K562 (cell line): ENCODE results near the gene RHNO1. TPM values are rescaled to one million over a fixed set of nuclear protein-coding genes. Genes with fewer than 3 reads are reported as not detected.

ENCODE experiments used
- ATAC-seq: fragments of 200-7000 bp; cut with Tn5 transposase; 3 replicates; pipeline ENCODE4 v1.9.1; 2020; ENCODE audit warnings: moderate library complexity
- BruUV-seq: library from RNA; stranded (reverse); fragments of 400-500 nt; replicated peaks from 2 replicates; lab custom pipeline; 2021; lab: Mats Ljungman, UMichigan
- CTCF ChIA-PET: fragments of 300-600 bp; formaldehyde crosslinking; extraction: SDS; loops from one replicate; lab custom pipeline; 2021; ENCODE audit warnings: low intra/inter-chr PET ratio; lab: Yijun Ruan, JAX
- POLR2A ChIA-PET: fragments of 300-600, 350-650 bp; sonication (Branson Sonifier 250); formaldehyde crosslinking; extraction: SDS; loops from one replicate; lab custom pipeline; 2021; ENCODE audit warnings: antibody characterized with exemption, inconsistent platforms; lab: Yijun Ruan, JAX
- DNase-seq, 4 experiments: peaks; one replicate each; pipeline versions ENCODE4 v3.0.0 to v3.0.0-alpha.2; 2011 to 2018; ENCODE audit warnings: low spot score in 3 of 4, mixed read lengths in 3 of 4; ENCODE audit errors: extremely low read depth in 1 of 4
- FAIRE-seq: peaks from 2 replicates; lab custom pipeline; 2011; peaks lifted over from hg19 to GRCh38; lab: Jason Lieb, UNC
- H2AFZ ChIP-seq: 2 replicates; pipeline ENCODE4 v1.6.0; 2011; ENCODE audit warnings: low read depth, low read length, control low read depth, inconsistent platforms
- H3K27ac ChIP-seq: fragments of 200-600 bp; 3 replicates; pipeline ENCODE4 v1.8.0; 2011; ENCODE audit warnings: low read depth, mild to moderate bottlenecking, control low read depth, inconsistent platforms, low read length, moderate library complexity, mixed read lengths; ENCODE audit errors: extremely low read depth
- H3K27me3 ChIP-seq, 2 experiments: fragments of 300-600 bp in 1 of 2; 2 replicates in 1 of 2; 3 replicates in 1 of 2; pipeline versions ENCODE4 v1.6.0 to v1.8.0; 2011; ENCODE audit warnings: inconsistent platforms in 2 of 2, low read length in 2 of 2, mild to moderate bottlenecking in 1 of 2, mixed read lengths in 1 of 2, moderate library complexity in 1 of 2; ENCODE audit not compliant: control insufficient read depth in 2 of 2, insufficient read depth in 2 of 2
- H3K36me3 ChIP-seq: fragments of 300-600 bp; 3 replicates; pipeline ENCODE4 v1.8.0; 2011; ENCODE audit warnings: mild to moderate bottlenecking, low read length, inconsistent platforms; ENCODE audit not compliant: control insufficient read depth, insufficient read depth
- H3K4me1 ChIP-seq, 2 experiments: fragments of 200-600 bp in 1 of 2; replicated peaks in 1 of 2; 2 replicates in 1 of 2; 3 replicates in 1 of 2; pipeline versions ENCODE4 v1.5.1 to v1.8.0; 2011; ENCODE audit warnings: inconsistent platforms in 2 of 2, low read length in 2 of 2, mild to moderate bottlenecking in 1 of 2, mixed read lengths in 1 of 2, moderate library complexity in 1 of 2; ENCODE audit not compliant: control insufficient read depth in 2 of 2, insufficient read depth in 2 of 2
- H3K4me2 ChIP-seq: 2 replicates; pipeline ENCODE4 v1.6.1; 2011; ENCODE audit warnings: low read length, control low read depth, inconsistent platforms, mixed read lengths; ENCODE audit not compliant: insufficient read depth
- H3K4me3 ChIP-seq: fragments of 200-600 bp; sonication (generic), shearing (Covaris generic); 2 replicates; pipeline ENCODE4 v1.5.1; 2016; ENCODE audit warnings: control low read depth, inconsistent platforms
- H3K79me2 ChIP-seq: fragments of 200-600 bp; 3 replicates; pipeline ENCODE4 v1.8.0; 2011; ENCODE audit warnings: low read length, inconsistent platforms; ENCODE audit not compliant: control insufficient read depth, insufficient read depth
- H3K9ac ChIP-seq, 2 experiments: 2 replicates each; pipeline versions ENCODE4 v1.6.0 to v1.6.1; 2011; ENCODE audit warnings: low read depth in 2 of 2, low read length in 2 of 2, control low read depth in 1 of 2, inconsistent platforms in 1 of 2, mild to moderate bottlenecking in 1 of 2, mixed read lengths in 1 of 2; ENCODE audit not compliant: insufficient read depth in 1 of 2
- H3K9me1 ChIP-seq: one replicate; pipeline ENCODE4 v1.6.0; 2011; ENCODE audit warnings: inconsistent platforms, mild to moderate bottlenecking, low read length, moderate library complexity; ENCODE audit not compliant: control insufficient read depth, insufficient read depth
- H3K9me3 ChIP-seq: replicated peaks from 2 replicates; pipeline ENCODE4 v1.5.1; 2011; ENCODE audit warnings: low read depth, low read length, inconsistent platforms; ENCODE audit not compliant: control insufficient read depth, insufficient read depth
- H4K20me1 ChIP-seq: replicated peaks from 2 replicates; pipeline ENCODE4 v1.6.1; 2011; ENCODE audit warnings: low read length, inconsistent platforms, mixed read lengths; ENCODE audit not compliant: control insufficient read depth, insufficient read depth
- BDP1 ChIP-seq: IDR thresholded peaks from 3 replicates; pipeline ENCODE4 v1.6.1; 2011; ENCODE audit not compliant: insufficient read length, insufficient read depth
- EGR1 ChIP-seq: fragments of 450-650 bp; conservative IDR thresholded peaks from 2 replicates; pipeline ENCODE4 v1.6.1; 2017; ENCODE audit warnings: mild to moderate bottlenecking
- NFE2L1 ChIP-seq: fragments of 450-650 bp; IDR thresholded peaks from 2 replicates; pipeline ENCODE4 v1.6.1; 2016; ENCODE audit warnings: missing genetic modification characterization, low read depth, mild to moderate bottlenecking, missing compliant biosample characterization, moderate library complexity, borderline replicate concordance
- POLR2G ChIP-seq: fragments of 200-400 bp; formaldehyde crosslinking; IDR thresholded peaks from 2 replicates; pipeline ENCODE4 v1.6.1; 2017; ENCODE audit warnings: low read depth, mild to moderate bottlenecking, antibody characterized with exemption, low read length, moderate library complexity
- SRSF9 ChIP-seq: fragments of 200-400 bp; formaldehyde crosslinking; IDR thresholded peaks from 2 replicates; pipeline ENCODE4 v1.6.1; 2017; ENCODE audit warnings: low read depth, low read length, borderline replicate concordance
- ZNF124 ChIP-seq: sonication (generic); formaldehyde crosslinking; IDR thresholded peaks from 2 replicates; pipeline ENCODE4 v1.8.1; 2022; ENCODE audit warnings: missing genetic modification reagents
- ZNF354B ChIP-seq: fragments of 250-450 bp; sonication (Bioruptor Pico); IDR thresholded peaks from 2 replicates; pipeline ENCODE4 v1.4.0; 2020
- WGBS: fragments of 100-300 bp; shearing (Covaris generic); methylation state at CpG from one replicate; pipeline ENCODE4 v1.1.6; 2016; ENCODE audit warnings: low coverage, mixed read lengths; ENCODE audit not compliant: insufficient coverage; ENCODE audit errors: missing lambda C conversion rate; 5-methylcytosine and 5-hydroxymethylcytosine counted together
- in situ Hi-C: fragments of 300-500 bp; cut with MboI; formaldehyde crosslinking; loops from 4 replicates; pipeline ENCODE4 v1.15.0; 2018; ENCODE audit warnings: inconsistent platforms, mixed read lengths
- intact Hi-C: fragments of 100-400 bp; cut with micrococcal nuclease; formaldehyde crosslinking; loops from 2 replicates; pipeline ENCODE4 v1.14.2; 2022
- polyA plus RNA-seq, 8 experiments: library from polyadenylated mRNA; depleted of rRNA in 4 of 8; stranded (reverse) in 5 of 8; unstranded in 3 of 8; fragments of >200 nt; fragmentation: Nextera tagmentation in 2 of 8; fragmentation: Illumina TruSeq in 1 of 8; extraction: Ambion mirVana in 2 of 8; extraction: Trizol in 1 of 8; gene quantifications; 2 replicates each; pipeline versions ENCODE4 v1.2.1 to v1.2.3, GENCODE V29; 2011 to 2014; ENCODE audit warnings: inconsistent platforms in 1 of 8, missing spikeins in 1 of 8
- total RNA-seq, 7 experiments: library from RNA; depleted of rRNA in 6 of 7; stranded (reverse); fragments of >200 nt in 6 of 7; fragmentation: Illumina TruSeq in 2 of 7; extraction: Trizol in 2 of 7; gene quantifications; 2 replicates each; pipeline versions ENCODE4 v1.2.1 to v1.2.3, GENCODE V29; 2011 to 2021; ENCODE audit warnings: low replicate concordance in 1 of 7

The RHNO1 gene
- total and polyA plus RNA-seq, 9 of the 15 experiments (the other 6 are each of a cell fraction or from before 2014, with no cell fraction given) = 20.8 to 62.7 (median 28.8) TPM

- Histone ChIP-seq H3K9me3 (no peaks in the 10 kb centered on the region), H3K27ac (no peak overlapping the region), H4K20me1 (no peaks in the 10 kb centered on the region), H3K27me3 (no peaks in the 10 kb centered on the region), H3K4me3 (no peak overlapping the region), H3K9ac (no peak overlapping the region), H3K36me3 (no peaks in the 10 kb centered on the region), H2AFZ (no peak overlapping the region), H3K4me1 (peaks cover 0 to 8% of the 10 kb centered on the region in 2 experiments; a peak in 3 of 5 replicates), H3K4me2 (no peak overlapping the region), H3K79me2 (no peaks in the 10 kb centered on the region), H3K9me1 (no peaks in the 10 kb centered on the region)
- in situ Hi-C loops (no loop called here), intact Hi-C loops (no loop called here)
- POLR2A ChIA-PET = interaction anchor here (0.6 to 0.7 kb wide), 2 partner anchors 14 to 37 kb away, joined by 4 read pairs; no protein-coding TSS in a partner anchor
- no peak for FAIRE-seq
- CTCF ChIA-PET = no interaction called here
- no peak for TF ChIP-seq ZNF354B (CRISPR knock-in tag)
- TF ChIP-seq ZNF124 (CRISPR knock-in tag) = no peak
- TF ChIP-seq EGR1 = peak; percentile 39; the same call in 1 of the 2 replicates
- no TSS peak for BruUV-seq
- DNase-seq = no peak
- 65% methylated on average over 9 of the region's 9 CpGs for WGBS
- ATAC-seq = no peak
Observed at GRCh38 chr12:2833810-2834209, 43.2 kb upstream of the RHNO1 start.

- CTCF ChIA-PET = no interaction called here
Observed at GRCh38 chr12:2834581-2835491, 42.2 kb upstream of the RHNO1 start, which contains the start of gene NRIP2. Gene NRIP2 (minus strand): TSS chr12:2835035. CDS start chr12:2834983, 52 bp downstream.

More at GRCh38 chr12:2834581-2835491, 42.2 kb upstream of the RHNO1 start, which contains the start of gene NRIP2:
- in situ Hi-C loops = no loop called here
- Histone ChIP-seq H3K79me2 (no peaks in the 10 kb centered on the region), H3K9ac (peak within 1 kb of the TSS in 1 of 2 experiments; percentile 35; a peak in 1 of 4 replicates), H2AFZ (no peak within 1 kb of the TSS), H3K9me3 (no peaks in the 10 kb centered on the region), H3K9me1 (no peaks in the 10 kb centered on the region), H3K4me3 (no peak within 1 kb of the TSS), H3K27me3 (no peaks in the 10 kb centered on the region), H3K4me1 (peaks cover 0 to 8% of the 10 kb centered on the region in 2 experiments; a peak in 3 of 5 replicates), H3K4me2 (no peak within 1 kb of the TSS), H3K27ac (no peak within 1 kb of the TSS), H3K36me3 (no peaks in the 10 kb centered on the region), H4K20me1 (no peaks in the 10 kb centered on the region)
- POLR2A ChIA-PET = interaction anchor here (0.7 kb wide), 1 partner anchor 11 kb away, joined by 3 read pairs; no protein-coding TSS in a partner anchor
- intact Hi-C loops = no loop called here
- WGBS = 63% methylated on average over 12 of the region's 32 CpGs
- no peak for DNase-seq
- no peak for FAIRE-seq
- TF ChIP-seq BDP1 = no peak
- TF ChIP-seq SRSF9 = no peak
- no peak for TF ChIP-seq NFE2L1 (tag)
- TF ChIP-seq POLR2G = peak; percentile 50; the same call in 1 of the 2 replicates
- BruUV-seq = no TSS peak
- ATAC-seq = no peak
